CD8-positive, alpha-beta memory T cell (primary cell): ENCODE measurements around the gene GEN1. TPM values are rescaled to one million over a fixed set of nuclear protein-coding genes. Genes with fewer than 3 reads are reported as not detected.
"Not testable (repeated sequence)": the region's sequence is repeated elsewhere in the genome, so short reads cannot be mapped to it uniquely, and the experiment has no call there.

Source experiments
- CTCF ChIA-PET: fragments of 350-600 bp; sonication (Branson Sonifier 250); formaldehyde crosslinking; loops from one replicate; lab custom pipeline; 2021; ENCODE audit warnings: antibody characterized with exemption; lab: Charles Lee
- POLR2A ChIA-PET: fragments of 350-600 bp; sonication (Branson Sonifier 250); formaldehyde crosslinking; loops from one replicate; lab custom pipeline; 2021; ENCODE audit warnings: antibody characterized with exemption; lab: Charles Lee
- DNase-seq, 5 donors: peaks; one replicate each; pipeline versions ENCODE4 v3.0.0 to v3.0.0-alpha.2; 2020 to 2022; ENCODE audit warnings: mixed read lengths in 1 of 5
- H3K27ac ChIP-seq: one replicate; pipeline ENCODE4 v1.7.0; 2013; ENCODE audit warnings: low read depth, mild to moderate bottlenecking, low read length, moderate library complexity
- H3K27me3 ChIP-seq: 2 replicates; pipeline ENCODE4 v1.7.0; 2013; ENCODE audit warnings: low read length, mild to moderate bottlenecking; ENCODE audit not compliant: insufficient read depth, poor library complexity, severe bottlenecking
- H3K36me3 ChIP-seq: 2 replicates; pipeline ENCODE4 v1.7.0; 2013; ENCODE audit warnings: mild to moderate bottlenecking, low read length, moderate library complexity; ENCODE audit not compliant: insufficient read depth
- H3K4me1 ChIP-seq: 2 replicates; pipeline ENCODE4 v1.7.0; 2013; ENCODE audit warnings: mild to moderate bottlenecking, low read length, moderate library complexity; ENCODE audit not compliant: insufficient read depth
- H3K4me3 ChIP-seq: 2 replicates; pipeline ENCODE4 v1.7.0; 2013; ENCODE audit warnings: mild to moderate bottlenecking, low read length
- H3K9me3 ChIP-seq: 2 replicates; pipeline ENCODE4 v1.7.0; 2013; ENCODE audit warnings: mild to moderate bottlenecking, low read length
- H3K27ac Mint-ChIP-seq, 8 donors: one replicate each; pipeline ENCODE4 v1.8.0; 2020 to 2021; ENCODE audit warnings: mixed read lengths in 8 of 8, mild to moderate bottlenecking in 6 of 8, inconsistent platforms in 3 of 8, moderate library complexity in 3 of 8
- H3K27me3 Mint-ChIP-seq, 2 donors: one replicate each; pipeline ENCODE4 v1.8.0; 2020 to 2021; ENCODE audit warnings: mixed read lengths in 2 of 2, mild to moderate bottlenecking in 1 of 2, moderate library complexity in 1 of 2
- H3K36me3 Mint-ChIP-seq, 3 donors: one replicate each; pipeline ENCODE4 v1.8.0; 2020 to 2021; ENCODE audit warnings: mixed read lengths in 3 of 3, inconsistent platforms in 1 of 3, mild to moderate bottlenecking in 1 of 3
- H3K4me1 Mint-ChIP-seq, 3 donors: one replicate each; pipeline ENCODE4 v1.8.0; 2020 to 2021; ENCODE audit warnings: mixed read lengths in 3 of 3, inconsistent platforms in 1 of 3, mild to moderate bottlenecking in 1 of 3
- H3K4me3 Mint-ChIP-seq, 7 donors: one replicate each; pipeline ENCODE4 v1.8.0; 2020 to 2021; ENCODE audit warnings: mixed read lengths in 7 of 7, mild to moderate bottlenecking in 6 of 7, moderate library complexity in 4 of 7, inconsistent platforms in 2 of 7
- H3K9me3 Mint-ChIP-seq, 5 donors: one replicate each; pipeline ENCODE4 v1.8.0; 2020 to 2022; ENCODE audit warnings: mixed read lengths in 5 of 5, mild to moderate bottlenecking in 3 of 5, moderate library complexity in 2 of 5, inconsistent platforms in 1 of 5
- polyA plus RNA-seq: library from polyadenylated mRNA; unstranded; fragments of 300-500 nt; fragmentation: Illumina TruSeq; gene quantifications from one replicate; pipeline ENCODE4 v1.2.3, GENCODE V29; 2021
- total RNA-seq, 2 experiments: library from RNA; stranded (reverse); gene quantifications; one replicate each; pipeline ENCODE4 v1.2.3, GENCODE V29; 2021

The GEN1 gene
- total and polyA plus RNA-seq, 3 experiments from 2014 or later, result 0.31 to 28.8 (median 23.6) TPM

DNA sequence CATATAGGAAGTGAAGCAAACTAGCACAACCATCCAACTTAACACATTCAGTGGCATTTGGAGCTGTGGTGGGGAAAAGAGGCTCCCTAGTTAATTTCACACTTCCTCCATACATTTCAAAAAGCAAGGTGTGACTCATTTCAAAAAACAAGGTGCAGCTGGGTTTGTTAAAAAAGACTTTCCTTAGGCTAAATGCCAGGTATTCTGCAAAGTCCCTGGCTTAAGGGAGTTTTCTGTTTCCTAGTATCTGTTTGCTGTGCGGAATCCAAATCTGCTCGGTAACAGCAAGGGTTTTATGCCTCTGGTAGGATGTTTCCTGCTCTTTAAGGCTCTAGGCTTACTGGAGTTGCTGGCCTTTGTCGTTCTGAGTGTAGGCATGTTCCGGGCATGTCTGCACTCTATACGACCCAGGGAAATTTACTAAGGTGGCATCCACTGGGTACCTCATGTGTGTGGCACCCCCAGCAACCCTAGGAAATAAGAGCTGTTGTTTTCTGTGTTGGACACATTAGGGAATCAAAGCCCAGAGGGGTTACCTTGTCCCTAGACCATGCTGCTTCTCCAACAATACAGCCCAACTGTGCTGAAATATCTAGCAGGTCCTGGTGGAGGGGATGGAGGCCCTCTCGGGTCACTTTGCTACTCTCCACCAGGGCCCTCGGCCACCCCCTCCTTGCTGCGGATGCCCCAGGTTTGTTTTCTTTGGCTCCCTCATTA lies 61.7 kb downstream of the GEN1 start:
- Mint-ChIP-seq H3K27ac (no peak overlapping the region), H3K4me3 (no peak overlapping the region), H3K36me3 (no peaks in the 10 kb centered on the region), H3K27me3 (peaks cover 6 to 43% of the 10 kb centered on the region in 2 donors), H3K9me3 (no peaks in the 10 kb centered on the region), H3K4me1 (no peaks in the 10 kb centered on the region)
- H3K4me3 ChIP-seq, result no peak overlapping the region
- ChIA-PET POLR2A (no interaction called here), CTCF (no interaction called here)
- H3K9me3 ChIP-seq, result no peaks in the 10 kb centered on the region
- H3K4me1 ChIP-seq, result no peaks in the 10 kb centered on the region
- DNase-seq, result no peak
- H3K36me3 ChIP-seq, result no peaks in the 10 kb centered on the region
- no peaks in the 10 kb centered on the region for H3K27me3 ChIP-seq
- H3K27ac ChIP-seq, result no peak overlapping the region

- H3K27ac Mint-ChIP-seq, result no peak within 1 kb of the TSS
These were observed 62.7 kb downstream of the GEN1 start, which contains the start of gene MSGN1 for GRCh38 chr2:17816396-17817245. Gene MSGN1, plus strand, starts transcription at chr2:17816460. Its CDS starts 59 bp downstream, at chr2:17816519.

DNA sequence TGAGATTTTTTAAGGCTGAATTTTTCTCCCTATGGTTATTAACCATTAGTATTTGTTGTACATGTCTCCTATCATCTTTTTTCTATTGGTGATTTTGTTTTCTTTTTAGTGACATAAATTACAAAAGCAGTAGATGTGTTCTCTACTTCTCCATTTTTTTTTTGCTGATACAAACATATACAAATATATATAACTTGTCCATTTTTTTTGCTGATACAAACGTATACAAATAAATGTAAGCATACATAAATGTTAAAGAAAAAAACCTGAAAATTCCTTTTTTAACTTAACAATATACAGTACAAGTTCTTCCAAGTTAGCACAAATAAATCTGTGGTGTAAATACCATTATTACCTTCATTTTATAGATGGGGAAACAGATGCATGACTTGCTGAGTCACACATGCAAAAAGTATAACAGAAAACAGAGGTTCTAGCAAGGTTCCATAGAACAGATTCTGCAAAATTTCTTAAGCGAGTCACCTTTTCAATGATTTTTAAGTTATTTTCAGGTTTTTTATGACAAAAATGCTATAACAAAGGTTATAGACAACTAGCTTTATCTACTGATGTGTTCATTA lies 64.4 kb downstream of the GEN1 start:
- Histone ChIP-seq H3K36me3 (no peaks in the 10 kb centered on the region), H3K27me3 (no peaks in the 10 kb centered on the region), H3K27ac (no peak overlapping the region), H3K9me3 (no peaks in the 10 kb centered on the region), H3K4me3 (no peak overlapping the region), H3K4me1 (no peaks in the 10 kb centered on the region)
- no peak for DNase-seq
- ChIA-PET CTCF (no interaction called here), POLR2A (no interaction called here)
- Mint-ChIP-seq H3K36me3 (no peaks in the 10 kb centered on the region), H3K9me3 (no peaks in the 10 kb centered on the region), H3K4me3 (no peak overlapping the region), H3K4me1 (no peaks in the 10 kb centered on the region), H3K27me3 (peaks cover 11 to 42% of the 10 kb centered on the region in 2 donors), H3K27ac (no peak overlapping the region)

More at GRCh38 chr2:17816396-17817245, 62.7 kb downstream of the GEN1 start, which contains the start of gene MSGN1:
- Histone ChIP-seq H3K4me1 (no peaks in the 10 kb centered on the region), H3K27me3 (no peaks in the 10 kb centered on the region), H3K4me3 (no peak within 1 kb of the TSS), H3K9me3 (no peaks in the 10 kb centered on the region), H3K27ac (no peak within 1 kb of the TSS), H3K36me3 (no peaks in the 10 kb centered on the region)
- H3K4me3 Mint-ChIP-seq, result no peak within 1 kb of the TSS
- no peaks in the 10 kb centered on the region for H3K36me3 Mint-ChIP-seq
- CTCF ChIA-PET, result no interaction called here
- POLR2A ChIA-PET, result no interaction called here
- peaks cover 8 to 36% of the 10 kb centered on the region in 2 donors for H3K27me3 Mint-ChIP-seq
- H3K4me1 Mint-ChIP-seq, result no peaks in the 10 kb centered on the region
- no peak for DNase-seq
- H3K9me3 Mint-ChIP-seq, result no peaks in the 10 kb centered on the region

DNA sequence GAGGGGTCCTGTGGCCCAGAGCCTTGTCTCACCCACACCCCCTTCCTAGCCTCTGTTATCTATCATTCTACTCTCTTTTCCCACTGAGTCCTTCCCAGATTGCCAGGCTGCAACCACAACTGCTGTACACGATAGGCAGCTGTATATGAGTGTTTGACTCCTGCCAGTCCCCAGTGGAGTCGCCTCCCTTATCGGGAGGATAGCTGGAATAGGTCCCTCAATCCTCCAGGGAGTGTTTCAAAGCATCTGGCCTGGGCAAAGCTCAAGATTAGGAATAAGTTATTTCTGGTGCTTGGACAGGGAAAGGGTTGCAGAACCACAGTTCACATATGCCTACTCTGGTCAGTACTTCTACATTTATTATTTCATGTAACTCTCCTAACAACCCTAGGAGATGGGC lies 67.1 kb downstream of the GEN1 start:
- Histone ChIP-seq H3K4me3 (no peak overlapping the region), H3K9me3 (no peaks in the 10 kb centered on the region), H3K36me3 (no peaks in the 10 kb centered on the region), H3K27ac (no peak overlapping the region), H3K27me3 (no peaks in the 10 kb centered on the region), H3K4me1 (no peaks in the 10 kb centered on the region)
- H3K27ac Mint-ChIP-seq, result no peak overlapping the region
- H3K36me3 Mint-ChIP-seq, result no peaks in the 10 kb centered on the region
- DNase-seq, result no peak
- ChIA-PET CTCF (no interaction called here), POLR2A (no interaction called here)
- no peaks in the 10 kb centered on the region for H3K4me1 Mint-ChIP-seq
- H3K9me3 Mint-ChIP-seq, result no peaks in the 10 kb centered on the region
- H3K4me3 Mint-ChIP-seq, result no peak overlapping the region
- peaks cover 10 to 50% of the 10 kb centered on the region in 2 donors for H3K27me3 Mint-ChIP-seq

GRCh38 chr2:17821535-17822444 lies 67.9 kb downstream of the GEN1 start:
- H3K4me3 Mint-ChIP-seq, result no peak overlapping the region
- H3K27me3 ChIP-seq, result no peaks in the 10 kb centered on the region
- H3K36me3 ChIP-seq, result no peaks in the 10 kb centered on the region
- H3K27me3 Mint-ChIP-seq, result peaks cover 10 to 43% of the 10 kb centered on the region in 2 donors
- H3K4me3 ChIP-seq, result no peak overlapping the region
- H3K4me1 Mint-ChIP-seq, result no peaks in the 10 kb centered on the region
- CTCF ChIA-PET, result no interaction called here
- H3K9me3 ChIP-seq, result no peaks in the 10 kb centered on the region
- no peaks in the 10 kb centered on the region for H3K9me3 Mint-ChIP-seq
- H3K27ac ChIP-seq, result no peak overlapping the region
- H3K36me3 Mint-ChIP-seq, result no peaks in the 10 kb centered on the region
- no peak for DNase-seq
- POLR2A ChIA-PET, result no interaction called here
- no peak overlapping the region for H3K27ac Mint-ChIP-seq
- no peaks in the 10 kb centered on the region for H3K4me1 ChIP-seq

DNA sequence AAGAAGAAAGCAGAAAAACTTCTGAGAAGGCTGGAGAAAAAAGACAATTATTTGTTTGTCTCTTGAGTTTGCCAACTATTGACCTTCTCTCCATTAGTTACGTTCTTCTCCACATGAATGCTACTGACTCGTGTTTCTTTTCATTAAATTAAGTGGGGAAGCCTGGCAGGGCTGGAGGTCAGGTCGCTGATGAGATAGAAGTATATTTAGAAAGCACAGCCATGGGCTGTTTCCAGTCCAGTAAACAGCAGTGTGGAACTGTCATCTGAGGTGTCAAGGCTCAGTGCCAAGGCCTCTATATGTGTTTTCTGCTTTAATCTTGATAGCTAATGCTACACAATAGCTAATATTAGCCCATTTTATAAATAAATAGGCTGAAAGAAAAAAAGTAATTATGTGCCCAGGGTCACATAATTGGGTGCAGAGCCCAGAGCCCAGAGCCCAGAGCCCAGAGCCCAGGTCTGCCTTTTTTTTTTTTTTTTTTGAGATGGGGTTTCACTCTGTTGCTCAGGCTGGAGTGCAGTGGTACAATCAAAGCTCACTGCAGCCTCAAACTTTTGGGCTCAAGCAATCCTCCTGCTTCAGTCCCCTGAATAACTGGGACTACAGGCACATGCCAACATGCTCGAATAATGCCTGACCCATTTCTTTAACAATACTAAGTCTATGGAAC lies 68.6 kb downstream of the GEN1 start:
- Histone ChIP-seq H3K27me3 (no peaks in the 10 kb centered on the region), H3K4me3 (no peak overlapping the region), H3K4me1 (no peaks in the 10 kb centered on the region), H3K36me3 (no peaks in the 10 kb centered on the region), H3K27ac (no peak overlapping the region), H3K9me3 (no peaks in the 10 kb centered on the region)
- CTCF ChIA-PET, result no interaction called here
- H3K4me1 Mint-ChIP-seq, result no peaks in the 10 kb centered on the region
- no peak overlapping the region for H3K4me3 Mint-ChIP-seq
- POLR2A ChIA-PET, result no interaction called here
- H3K27ac Mint-ChIP-seq, result no peak overlapping the region
- DNase-seq, result no peak
- no peaks in the 10 kb centered on the region for H3K9me3 Mint-ChIP-seq
- no peaks in the 10 kb centered on the region for H3K36me3 Mint-ChIP-seq
- peaks cover 8 to 40% of the 10 kb centered on the region in 2 donors for H3K27me3 Mint-ChIP-seq

GRCh38 chr2:17823646-17824045 lies 69.7 kb downstream of the GEN1 start:
- H3K4me3 ChIP-seq, H3K4me3 Mint-ChIP-seq, POLR2A ChIA-PET, DNase-seq, H3K4me1 ChIP-seq, H3K4me1 Mint-ChIP-seq, H3K27ac ChIP-seq, H3K9me3 ChIP-seq, H3K36me3 Mint-ChIP-seq, H3K9me3 Mint-ChIP-seq, H3K36me3 ChIP-seq, H3K27me3 ChIP-seq, CTCF ChIA-PET, H3K27ac Mint-ChIP-seq: not testable (repeated sequence)
- H3K27me3 Mint-ChIP-seq, result peaks cover 7 to 45% of the 10 kb centered on the region in 2 donors
